ENCODE measurements around the gene FAM43B. TPM values are rescaled to one million over a fixed set of nuclear protein-coding genes. Genes with fewer than 3 reads are reported as not detected.

Gene FAM43B
- total RNA-seq, 3 donors from 2014 or later, result 0.16 to 0.33 (median 0.29) TPM

DNA sequence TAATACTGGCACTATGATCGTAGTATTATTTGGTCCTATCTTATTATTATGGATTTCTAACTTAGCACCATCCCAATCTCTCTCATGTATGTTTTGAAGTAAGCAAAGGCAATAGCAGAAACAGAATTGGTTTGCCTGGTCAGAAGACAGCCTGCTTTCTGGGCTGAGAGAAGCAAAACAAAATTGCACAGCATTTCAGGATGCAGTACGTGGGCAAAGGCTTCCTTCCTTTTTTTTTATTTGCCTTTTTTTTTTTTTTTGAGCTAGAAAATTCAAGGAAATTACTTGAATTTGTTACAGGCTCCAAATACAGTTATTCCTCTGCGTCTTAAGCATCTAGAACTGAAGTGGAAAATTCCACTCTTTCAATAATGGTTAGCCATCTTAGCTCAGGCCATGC, 45.3 kb downstream of the FAM43B start:
- Histone ChIP-seq H3K27me3 (no peaks in the 10 kb centered on the region), H3K27ac (no peak overlapping the region), H3K4me3 (no peak overlapping the region), H3K4me1 (no peaks in the 10 kb centered on the region), H3K36me3 (no peaks in the 10 kb centered on the region), H3K9me3 (no peaks in the 10 kb centered on the region)
- no peak for DNase-seq (ENCODE audit: low spot score in 2 of 2)
- intact Hi-C loops (cut with DNase I; ENCODE audit: low total_unique reads), result no loop called here
- no peak for TF ChIP-seq POLR2A (IDR thresholded peaks at IDR 0.05)
- TF ChIP-seq, protein P1, sequence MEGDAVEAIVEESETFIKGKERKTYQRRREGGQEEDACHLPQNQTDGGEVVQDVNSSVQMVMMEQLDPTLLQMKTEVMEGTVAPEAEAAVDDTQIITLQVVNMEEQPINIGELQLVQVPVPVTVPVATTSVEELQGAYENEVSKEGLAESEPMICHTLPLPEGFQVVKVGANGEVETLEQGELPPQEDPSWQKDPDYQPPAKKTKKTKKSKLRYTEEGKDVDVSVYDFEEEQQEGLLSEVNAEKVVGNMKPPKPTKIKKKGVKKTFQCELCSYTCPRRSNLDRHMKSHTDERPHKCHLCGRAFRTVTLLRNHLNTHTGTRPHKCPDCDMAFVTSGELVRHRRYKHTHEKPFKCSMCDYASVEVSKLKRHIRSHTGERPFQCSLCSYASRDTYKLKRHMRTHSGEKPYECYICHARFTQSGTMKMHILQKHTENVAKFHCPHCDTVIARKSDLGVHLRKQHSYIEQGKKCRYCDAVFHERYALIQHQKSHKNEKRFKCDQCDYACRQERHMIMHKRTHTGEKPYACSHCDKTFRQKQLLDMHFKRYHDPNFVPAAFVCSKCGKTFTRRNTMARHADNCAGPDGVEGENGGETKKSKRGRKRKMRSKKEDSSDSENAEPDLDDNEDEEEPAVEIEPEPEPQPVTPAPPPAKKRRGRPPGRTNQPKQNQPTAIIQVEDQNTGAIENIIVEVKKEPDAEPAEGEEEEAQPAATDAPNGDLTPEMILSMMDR (IDR thresholded peaks at IDR 0.05), result no peak
- TF ChIP-seq POLR2AphosphoS5 (IDR thresholded peaks at IDR 0.05), result no peak

DNA sequence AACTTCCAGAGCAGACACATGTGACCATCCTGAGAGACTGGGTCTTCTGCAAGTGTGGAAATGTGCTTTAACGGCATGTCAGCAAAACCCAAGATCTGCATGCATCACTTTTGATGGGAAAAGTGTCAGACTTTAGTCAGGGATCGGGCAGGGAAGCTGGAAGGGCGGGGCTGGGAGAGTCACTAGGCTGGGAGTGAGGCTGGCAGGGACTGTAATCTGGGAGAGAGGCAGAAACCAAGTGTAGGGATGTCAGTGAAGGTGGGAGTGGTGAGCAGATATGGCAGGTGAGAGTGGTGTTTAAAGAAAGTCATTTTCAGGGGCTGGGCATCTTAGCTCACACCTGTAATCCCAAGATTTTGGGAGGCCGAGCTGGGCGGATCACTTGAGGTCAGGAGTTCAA, 47.8 kb downstream of the FAM43B start:
- no peaks in the 10 kb centered on the region for H3K9me3 ChIP-seq
- H3K36me3 ChIP-seq, result no peaks in the 10 kb centered on the region
- H3K27me3 ChIP-seq, result no peaks in the 10 kb centered on the region
- H3K4me1 ChIP-seq, result no peaks in the 10 kb centered on the region
- no peak overlapping the region for H3K27ac ChIP-seq
- no peak for TF ChIP-seq POLR2AphosphoS5 (IDR thresholded peaks at IDR 0.05)
- no peak for TF ChIP-seq POLR2A (IDR thresholded peaks at IDR 0.05)
- TF ChIP-seq, protein P1 (IDR thresholded peaks at IDR 0.05), result no peak
- no peak for DNase-seq (ENCODE audit: low spot score in 2 of 2)
- intact Hi-C loops (cut with DNase I; ENCODE audit: low total_unique reads), result no loop called here
- H3K4me3 ChIP-seq, result no peak overlapping the region

DNA sequence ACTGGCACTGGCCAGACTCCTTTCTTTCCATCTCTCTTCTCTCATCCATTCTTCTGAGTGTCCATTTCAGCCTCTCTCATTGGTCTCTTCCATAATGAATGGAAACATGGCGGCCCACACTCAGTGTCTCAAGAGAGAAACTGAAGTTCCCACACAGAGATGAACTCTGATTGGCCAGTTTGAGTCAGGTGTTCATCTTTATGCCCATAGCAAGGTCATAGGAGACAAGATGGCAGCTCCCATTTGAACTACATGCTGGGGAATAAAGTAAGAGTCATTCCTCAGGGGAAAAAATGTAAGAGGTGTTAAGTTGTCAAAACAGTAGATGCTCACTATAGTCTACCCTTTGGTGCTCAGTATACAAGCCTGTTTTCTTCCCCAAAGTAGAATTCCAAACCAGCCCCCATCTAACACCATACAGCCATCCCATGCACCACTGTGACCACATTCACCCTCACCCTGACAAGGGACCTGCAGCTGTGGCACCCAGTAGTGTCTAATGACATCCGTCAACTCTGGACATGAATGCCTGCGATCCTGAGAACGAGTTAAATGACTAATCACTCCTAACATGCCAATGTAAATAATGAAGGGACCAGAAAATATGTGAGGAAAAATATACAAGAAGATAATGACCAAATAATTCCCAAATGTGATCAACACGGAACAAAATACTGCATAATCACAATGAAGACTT, 48.9 kb downstream of the FAM43B start:
- H3K4me3 ChIP-seq, result no peak overlapping the region
- no peak for TF ChIP-seq POLR2A (IDR thresholded peaks at IDR 0.05)
- no peak for TF ChIP-seq POLR2AphosphoS5 (IDR thresholded peaks at IDR 0.05)
- TF ChIP-seq, protein P1 (IDR thresholded peaks at IDR 0.05), result no peak
- no peaks in the 10 kb centered on the region for H3K36me3 ChIP-seq
- no peak for DNase-seq (ENCODE audit: low spot score in 2 of 2)
- intact Hi-C loops (cut with DNase I; ENCODE audit: low total_unique reads), result no loop called here
- no peaks in the 10 kb centered on the region for H3K9me3 ChIP-seq
- H3K27ac ChIP-seq, result no peak overlapping the region
- H3K4me1 ChIP-seq, result no peaks in the 10 kb centered on the region
- H3K27me3 ChIP-seq, result no peaks in the 10 kb centered on the region

DNA sequence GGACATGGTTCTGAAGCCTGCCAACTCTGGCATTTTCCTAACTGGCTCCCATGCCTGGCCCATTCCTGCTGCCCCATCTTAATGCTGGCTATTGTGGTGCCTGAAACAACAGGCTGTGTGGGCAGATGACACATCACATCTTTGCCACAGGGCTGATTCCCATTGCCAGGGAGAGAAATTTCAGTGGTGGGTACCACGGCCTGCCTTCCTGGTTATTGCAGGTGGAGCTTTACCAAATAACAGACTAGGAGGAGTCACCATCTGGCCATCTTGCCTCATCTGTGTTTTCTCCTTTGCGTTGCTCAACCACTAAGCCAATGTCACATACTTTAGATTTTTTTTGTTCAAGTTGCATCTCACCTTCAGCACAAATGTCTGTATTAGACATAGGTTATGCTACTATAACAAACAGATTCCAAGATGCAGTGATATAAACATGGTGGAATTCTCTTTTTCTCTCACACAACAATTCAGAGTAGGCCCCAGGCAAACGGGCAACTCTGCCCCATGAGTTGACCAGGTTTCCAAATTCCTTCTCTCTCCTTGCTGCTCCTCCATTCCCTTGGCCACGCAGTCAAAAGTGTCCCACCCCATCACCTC, 50.6 kb downstream of the FAM43B start:
- no peak for DNase-seq (ENCODE audit: low spot score in 2 of 2)
- TF ChIP-seq, protein P1 (IDR thresholded peaks at IDR 0.05), result no peak
- no peak for TF ChIP-seq POLR2A (IDR thresholded peaks at IDR 0.05)
- TF ChIP-seq POLR2AphosphoS5 (IDR thresholded peaks at IDR 0.05), result no peak
- H3K4me3 ChIP-seq, result no peak overlapping the region
- no peaks in the 10 kb centered on the region for H3K27me3 ChIP-seq
- no peaks in the 10 kb centered on the region for H3K9me3 ChIP-seq
- no peak overlapping the region for H3K27ac ChIP-seq
- H3K36me3 ChIP-seq, result no peaks in the 10 kb centered on the region
- no peaks in the 10 kb centered on the region for H3K4me1 ChIP-seq
- intact Hi-C loops (cut with DNase I; ENCODE audit: low total_unique reads), result no loop called here
